LHCN-M2 (cell line): ENCODE data around the gene SHROOM3. TPM values are rescaled to one million over a fixed set of nuclear protein-coding genes. Genes with fewer than 3 reads are reported as not detected.

Experiments
- DNase-seq: peaks from one replicate; pipeline ENCODE4 v3.0.0-alpha.2; 2012; ENCODE audit warnings: low read depth
- total RNA-seq: library from RNA; depleted of rRNA; stranded (reverse); fragments of >200 nt; gene quantifications from 2 replicates; pipeline ENCODE4 v1.2.3, GENCODE V29; 2014

The SHROOM3 gene
- total RNA-seq, 1 experiment from 2014 or later, result 0.46 TPM

DNA sequence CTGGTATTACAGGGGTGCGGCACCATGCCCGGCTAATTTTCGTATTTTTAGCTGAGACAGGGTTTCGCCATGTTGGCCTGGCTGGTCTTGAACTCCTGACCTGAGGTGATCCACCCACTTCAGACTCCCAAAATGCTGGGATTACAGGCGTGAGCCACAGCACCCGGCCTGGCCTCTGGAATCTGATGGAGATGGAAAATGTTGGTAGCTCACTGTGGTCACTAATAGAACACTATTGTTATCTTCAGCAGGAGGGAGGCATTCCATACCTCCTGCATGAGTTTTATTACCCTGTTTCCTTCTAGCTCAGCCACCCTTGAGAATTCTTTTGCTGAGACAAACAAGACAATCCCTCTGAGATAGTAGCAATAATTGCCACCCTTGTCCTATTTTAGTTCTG is 105.0 kb downstream of the SHROOM3 start:
- DNase-seq, result no peak

DNA sequence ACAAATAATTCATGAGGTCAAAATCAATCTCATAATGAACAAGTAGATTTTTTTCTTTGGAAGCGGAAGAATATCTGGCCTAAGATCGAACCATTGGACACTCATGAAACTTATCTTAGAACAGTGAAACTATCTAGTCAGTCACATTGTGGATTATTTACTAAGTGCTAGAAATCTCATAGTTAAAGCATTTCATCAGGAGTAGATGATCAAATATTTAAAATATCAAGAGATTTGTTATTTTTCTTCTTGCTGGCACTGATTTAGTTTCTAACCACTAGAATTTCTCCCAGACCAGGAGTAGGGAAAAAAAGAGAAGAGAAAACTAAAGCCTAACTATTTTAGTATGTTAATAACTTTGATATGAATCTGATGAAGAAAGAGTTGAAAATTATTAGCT is 105.5 kb downstream of the SHROOM3 start:
- DNase-seq, result no peak

GRCh38 chr4:76543378-76543777 is 108.3 kb downstream of the SHROOM3 start:
- no peak for DNase-seq

DNA sequence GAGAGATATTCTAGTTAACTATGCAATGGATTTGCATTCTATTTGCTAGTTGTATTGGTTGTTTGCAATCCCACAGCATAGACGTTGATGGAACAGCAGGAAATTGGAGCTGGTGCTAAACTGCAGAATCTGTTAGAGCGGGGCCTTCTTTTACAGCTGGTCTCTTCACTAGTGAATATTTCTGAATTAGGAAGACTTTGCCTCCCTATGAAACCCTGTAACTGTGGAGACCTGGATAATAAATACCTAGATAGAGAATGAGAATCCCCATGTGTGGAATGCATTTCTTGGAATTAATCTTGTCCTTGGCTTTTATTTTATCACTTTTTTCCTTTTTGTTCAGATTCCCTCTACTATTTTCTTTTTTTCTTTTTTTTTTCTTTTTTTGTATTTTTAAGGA is 109.7 kb downstream of the SHROOM3 start:
- no peak for DNase-seq

GRCh38 chr4:76545226-76545884 is 110.3 kb downstream of the SHROOM3 start:
- DNase-seq, result no peak

DNA sequence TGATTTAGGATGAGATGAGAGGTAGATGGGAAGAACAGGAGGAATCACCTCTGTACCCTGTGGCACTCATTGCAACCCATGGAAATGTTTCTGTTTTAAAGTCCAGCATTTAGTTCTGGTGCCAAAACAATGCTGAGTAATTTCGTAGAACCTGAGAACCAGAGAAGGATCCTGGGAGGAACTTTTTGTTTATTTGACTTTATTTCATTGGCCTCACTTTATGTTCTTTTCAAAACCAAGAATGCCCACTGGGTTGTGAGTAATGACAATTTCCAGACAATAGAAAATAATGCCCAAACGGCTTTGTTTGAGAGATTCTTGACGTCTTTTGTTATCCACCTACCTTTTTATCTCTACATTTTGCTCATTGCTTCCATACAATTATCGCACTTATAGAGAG is 111.3 kb downstream of the SHROOM3 start:
- peak; percentile 42 for DNase-seq

GRCh38 chr4:76546759-76547742 is 112.0 kb downstream of the SHROOM3 start:
- DNase-seq, result peak; percentile 83

DNA sequence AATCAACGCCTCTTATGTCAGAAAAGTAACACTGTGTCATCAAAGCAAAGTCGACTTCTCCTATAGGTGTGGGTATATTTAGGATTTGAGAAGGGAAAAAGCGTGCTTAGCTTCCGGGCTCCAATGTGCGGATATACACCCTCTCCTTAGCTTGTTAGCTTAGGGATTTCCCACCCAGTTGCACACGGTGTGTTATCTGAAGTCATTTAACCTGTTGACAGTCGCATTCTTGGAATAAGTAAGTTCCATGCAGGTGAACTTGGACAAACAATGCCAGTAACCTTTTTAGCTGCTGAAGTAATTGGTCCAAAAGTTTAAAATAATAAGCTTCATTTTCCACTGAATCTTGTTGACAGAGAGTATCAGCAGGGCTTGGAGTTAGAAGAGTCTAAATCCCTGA is 113.7 kb downstream of the SHROOM3 start:
- no peak for DNase-seq

DNA sequence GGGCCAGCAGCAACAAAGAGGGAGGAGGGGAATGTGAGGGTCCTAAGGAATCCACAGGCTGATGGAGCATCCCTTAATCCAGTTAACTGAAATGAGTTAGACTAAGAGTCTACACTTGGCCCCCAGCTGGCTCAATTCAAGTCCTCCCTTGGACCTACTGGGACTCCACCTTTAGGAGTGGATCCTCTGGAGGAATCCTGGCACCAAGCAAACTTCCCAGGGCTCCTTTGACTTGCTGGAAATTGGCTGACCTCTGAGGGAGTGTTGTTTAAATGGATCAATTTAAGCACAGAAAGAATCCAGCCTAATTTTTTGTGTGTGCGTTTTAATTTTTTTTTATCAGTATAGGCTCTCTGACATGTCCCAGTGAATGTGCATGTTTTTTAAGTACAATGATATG is 114.7 kb downstream of the SHROOM3 start:
- DNase-seq, result no peak

GRCh38 chr4:76550966-76551780 is 116.1 kb downstream of the SHROOM3 start:
- no peak for DNase-seq

DNA sequence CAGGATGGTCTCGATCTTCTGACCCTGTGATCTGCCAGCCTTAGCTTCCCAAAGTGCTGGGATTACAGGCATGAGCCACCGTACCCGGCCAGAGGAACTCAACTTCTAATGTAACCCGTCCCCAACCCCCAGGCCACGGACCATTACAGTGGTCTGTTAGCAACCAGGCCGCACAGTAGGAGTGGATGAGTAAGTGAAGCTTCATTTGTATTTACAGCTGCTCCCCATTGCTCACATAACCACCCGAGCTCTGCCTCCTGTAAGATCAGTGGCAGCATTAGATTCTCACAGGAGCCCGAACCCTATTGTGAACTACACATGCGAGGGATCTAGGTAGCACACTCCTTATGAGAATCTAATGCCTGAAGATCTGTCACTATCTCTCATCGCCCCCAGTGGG is 119.6 kb downstream of the SHROOM3 start:
- peak; percentile 82 for DNase-seq

DNA sequence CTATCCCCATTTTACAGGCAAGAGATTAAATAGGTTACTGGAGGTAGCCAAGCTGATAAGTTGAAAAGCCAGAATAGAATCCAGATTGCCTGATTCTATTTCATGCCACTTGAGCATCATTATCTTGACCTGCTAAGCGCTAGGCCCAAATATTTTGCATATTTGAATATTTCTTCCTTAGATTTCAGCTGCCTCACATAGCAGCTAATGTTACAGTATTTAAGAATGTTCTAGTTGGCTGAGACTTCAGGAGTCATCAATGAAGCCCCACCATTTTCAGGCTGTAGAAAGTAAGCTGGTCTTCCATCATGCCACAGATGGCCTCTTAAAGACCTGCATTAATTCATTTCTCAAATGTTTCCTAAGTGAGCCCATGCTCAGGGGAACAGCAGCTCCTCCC is 121.4 kb downstream of the SHROOM3 start:
- no peak for DNase-seq

GRCh38 chr4:76558396-76559235 is 123.6 kb downstream of the SHROOM3 start:
- no peak for DNase-seq

GRCh38 chr4:76559236-76560071 is 124.4 kb downstream of the SHROOM3 start:
- no peak for DNase-seq

DNA sequence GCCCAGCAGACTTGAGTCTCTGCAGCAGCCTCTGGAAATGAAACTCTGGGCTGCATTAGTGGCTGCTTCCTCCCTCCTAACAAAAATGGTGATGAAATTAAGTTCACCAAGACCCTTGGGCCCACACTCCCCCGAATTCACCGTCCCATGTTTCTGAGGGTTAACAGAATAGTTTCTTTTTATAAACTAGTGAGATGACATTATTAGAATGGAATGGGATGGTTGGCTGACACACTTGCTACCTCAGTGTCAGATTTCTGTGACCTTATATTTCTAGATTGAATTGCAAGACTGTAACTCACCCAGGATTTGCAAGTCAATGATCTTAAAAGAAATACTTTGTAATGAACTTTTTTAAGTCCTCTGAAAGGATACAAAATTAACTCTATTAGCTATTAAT is 127.1 kb downstream of the SHROOM3 start:
- DNase-seq, result peak; percentile 68

DNA sequence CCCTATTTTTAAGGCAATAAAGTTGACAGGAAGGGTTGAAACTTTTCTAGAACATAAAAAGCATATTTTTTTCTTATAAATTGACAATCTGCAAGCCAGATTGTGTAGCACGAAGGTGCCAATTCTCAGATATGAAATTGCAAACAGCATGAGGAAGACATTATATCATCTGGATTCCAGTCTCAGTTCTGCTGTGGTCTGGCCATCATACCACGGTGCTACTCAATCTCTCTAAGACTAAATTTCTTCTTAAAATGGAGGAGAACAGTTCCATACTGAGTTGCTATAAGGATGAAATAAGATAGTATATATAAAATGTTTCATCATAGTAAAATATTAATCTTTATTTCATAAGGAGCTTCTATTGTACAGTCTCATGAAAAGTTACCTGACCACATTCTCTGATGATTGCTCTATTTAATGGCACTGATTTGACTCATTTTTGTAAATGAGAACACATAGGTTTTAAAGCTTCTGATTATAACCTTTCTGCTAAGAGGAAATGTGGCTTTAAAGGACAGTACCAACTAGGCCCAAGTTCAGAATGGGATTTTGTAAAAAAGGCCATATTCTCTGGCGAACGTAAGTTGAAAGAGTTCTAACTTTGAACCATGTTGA is 127.9 kb downstream of the SHROOM3 start:
- DNase-seq, result no peak

DNA sequence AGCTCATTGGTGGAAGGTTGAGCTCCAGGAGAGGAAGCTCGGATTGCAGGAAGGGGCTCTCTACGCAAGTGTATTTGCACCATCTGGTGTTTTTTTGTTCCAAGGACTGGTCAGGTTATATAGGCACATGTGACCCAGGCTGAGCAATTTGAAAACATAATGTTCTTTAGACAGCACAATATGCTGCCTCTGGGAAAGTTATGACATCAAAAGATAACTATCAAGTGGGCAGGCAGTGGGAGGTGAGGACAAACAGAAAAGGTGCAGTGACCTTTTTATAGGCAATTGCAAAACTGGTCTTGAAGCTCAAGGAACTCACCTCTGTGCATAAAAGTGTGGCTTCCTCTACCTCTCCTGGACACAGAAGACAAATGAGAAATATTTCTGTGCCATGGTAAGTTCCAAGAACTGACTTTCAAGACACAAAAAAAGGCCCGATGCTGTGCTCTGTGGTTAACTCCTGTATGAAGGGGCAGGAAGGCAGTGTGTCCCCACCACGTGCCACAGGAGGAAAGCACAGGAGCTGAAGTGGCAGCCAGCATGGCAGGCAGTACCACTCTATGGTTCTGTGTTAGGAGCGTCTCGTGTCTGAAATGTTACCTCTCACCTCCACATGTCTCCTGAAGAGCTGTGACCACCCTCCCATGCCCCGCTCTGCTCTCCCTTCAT is 128.6 kb downstream of the SHROOM3 start:
- DNase-seq, result peak; percentile 29

- no peak for DNase-seq
These were observed 129.3 kb downstream of the SHROOM3 start for GRCh38 chr4:76564123-76564915.
